ENCODE data around the gene TMC2.
A peak's percentile ranks its signal among the peaks of the same experiment; 100 is the strongest.
"Not testable (repeated sequence)": the region's sequence is repeated elsewhere in the genome, so short reads cannot be mapped to it uniquely, and the experiment has no call there.

Gene TMC2

DNA sequence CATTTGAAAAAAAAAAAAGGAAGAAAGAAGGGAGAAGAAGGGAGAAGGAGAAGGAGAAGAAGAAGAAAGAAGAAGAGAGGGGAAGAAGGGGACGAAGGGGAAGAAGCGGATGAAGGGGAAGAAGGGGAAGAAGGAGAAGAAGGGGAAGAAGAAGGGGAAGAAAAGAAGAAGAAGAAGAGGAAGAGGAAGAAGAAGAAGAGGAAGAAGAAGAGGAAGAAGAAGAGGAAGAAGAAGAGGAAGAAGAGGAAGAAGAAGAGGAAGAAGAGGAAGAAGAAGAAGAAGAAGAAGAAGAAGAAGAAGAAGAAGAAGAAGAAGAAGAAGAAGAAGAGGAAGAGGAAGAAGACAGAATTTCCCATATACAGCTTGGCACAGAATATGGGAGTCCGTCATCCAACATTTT is 145.7 kb downstream of the TMC2 start:
- not testable (repeated sequence) for H3K4me1 Mint-ChIP-seq (ENCODE audit: low read depth); H3K9me3 Mint-ChIP-seq; H3K4me3 Mint-ChIP-seq; H3K27ac Mint-ChIP-seq; H3K36me3 Mint-ChIP-seq (ENCODE audit: low read depth)
- H3K27me3 Mint-ChIP-seq = peaks cover 23% of the 10 kb centered on the region

GRCh38 chr20:2684817-2685216 is 148.4 kb downstream of the TMC2 start:
- Mint-ChIP-seq H3K4me1 (ENCODE audit: low read depth) (peaks cover 13% of the 10 kb centered on the region), H3K27me3 (peaks cover 32% of the 10 kb centered on the region)
- H3K9me3 Mint-ChIP-seq; H3K36me3 Mint-ChIP-seq (ENCODE audit: low read depth); H3K4me3 Mint-ChIP-seq; H3K27ac Mint-ChIP-seq: not testable (repeated sequence)

GRCh38 chr20:2687514-2687913 is 151.1 kb downstream of the TMC2 start:
- Mint-ChIP-seq H3K9me3 (no peaks in the 10 kb centered on the region), H3K4me3 (no peak overlapping the region), H3K27ac (no peak overlapping the region), H3K4me1 (ENCODE audit: low read depth) (peaks cover 26% of the 10 kb centered on the region), H3K27me3 (peaks cover 41% of the 10 kb centered on the region), H3K36me3 (ENCODE audit: low read depth) (no peaks in the 10 kb centered on the region)

- Mint-ChIP-seq H3K4me1 (ENCODE audit: low read depth) (peaks cover 26% of the 10 kb centered on the region), H3K27me3 (peaks cover 37% of the 10 kb centered on the region)
These were observed 151.7 kb downstream of the TMC2 start for GRCh38 chr20:2688041-2688591.

GRCh38 chr20:2690213-2690612 is 153.8 kb downstream of the TMC2 start:
- H3K4me1 Mint-ChIP-seq (ENCODE audit: low read depth) = peaks cover 26% of the 10 kb centered on the region
- no peaks in the 10 kb centered on the region for H3K36me3 Mint-ChIP-seq (ENCODE audit: low read depth)
- no peaks in the 10 kb centered on the region for H3K9me3 Mint-ChIP-seq
- peaks cover 41% of the 10 kb centered on the region for H3K27me3 Mint-ChIP-seq
- H3K27ac Mint-ChIP-seq = no peak overlapping the region
- H3K4me3 Mint-ChIP-seq = no peak overlapping the region

More at GRCh38 chr20:2688041-2688591, 151.7 kb downstream of the TMC2 start:
- H3K36me3 Mint-ChIP-seq (ENCODE audit: low read depth) = no peaks in the 10 kb centered on the region
- H3K27ac Mint-ChIP-seq = no peak overlapping the region
- peak overlapping the region; percentile 43 for H3K4me3 Mint-ChIP-seq
- no peaks in the 10 kb centered on the region for H3K9me3 Mint-ChIP-seq

DNA sequence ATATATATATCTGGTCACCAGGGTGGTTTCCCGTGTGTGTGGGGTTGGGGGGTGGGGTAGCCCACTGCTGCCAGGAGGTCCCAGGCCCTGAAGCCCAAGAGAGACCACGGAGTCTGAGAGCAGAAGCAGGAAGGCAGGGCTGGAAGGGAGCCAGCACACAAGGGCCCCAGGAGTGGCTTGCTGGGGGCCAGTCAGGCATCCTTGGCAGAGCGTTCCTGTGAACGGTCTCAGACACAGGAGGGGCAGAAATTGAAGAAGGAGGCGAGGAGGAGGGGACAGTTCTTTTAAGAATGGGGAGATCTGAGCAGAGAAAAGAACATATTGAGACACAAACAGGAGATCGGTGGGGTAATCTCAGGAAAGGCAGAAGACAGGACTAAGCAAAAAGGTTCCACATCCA is 154.3 kb downstream of the TMC2 start:
- Mint-ChIP-seq H3K27me3 (peaks cover 45% of the 10 kb centered on the region), H3K9me3 (no peaks in the 10 kb centered on the region), H3K36me3 (ENCODE audit: low read depth) (no peaks in the 10 kb centered on the region), H3K4me1 (ENCODE audit: low read depth) (peaks cover 26% of the 10 kb centered on the region), H3K27ac (no peak overlapping the region), H3K4me3 (no peak overlapping the region)

DNA sequence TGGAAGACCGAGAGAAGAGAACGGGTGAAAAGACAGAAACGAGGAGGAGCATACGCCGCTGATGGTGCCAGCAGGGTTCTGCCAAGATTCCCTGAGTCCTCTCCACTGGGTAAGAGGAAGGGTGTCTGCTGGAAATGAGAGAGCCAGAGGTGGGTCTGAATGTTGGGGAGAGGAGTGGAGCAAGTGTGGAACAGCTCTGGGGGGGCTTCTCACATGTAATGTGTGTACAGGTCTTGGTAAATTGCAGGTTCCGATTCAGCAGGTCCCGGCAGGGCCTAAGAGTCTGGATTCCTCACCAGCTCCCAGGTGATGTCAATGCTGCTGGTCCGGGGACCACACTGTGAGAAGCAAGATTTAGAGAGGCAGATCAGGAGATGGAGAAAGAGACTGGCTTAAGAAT is 154.8 kb downstream of the TMC2 start:
- Mint-ChIP-seq H3K4me3 (peak overlapping the region; percentile 89), H3K36me3 (ENCODE audit: low read depth) (no peaks in the 10 kb centered on the region), H3K9me3 (no peaks in the 10 kb centered on the region), H3K27me3 (peaks cover 49% of the 10 kb centered on the region), H3K4me1 (ENCODE audit: low read depth) (peaks cover 26% of the 10 kb centered on the region), H3K27ac (peak overlapping the region; percentile 31)
